NOMO-1 (cell line): ENCODE measurements around the gene FAM20A.
"Not testable (repeated sequence)": the region's sequence is repeated elsewhere in the genome, so short reads cannot be mapped to it uniquely, and the experiment has no call there.

ENCODE experiments used
- DNase-seq, 2 experiments: peaks; one replicate each; lab custom pipeline; 2025; ENCODE audit not compliant: unreplicated experiment in 2 of 2; lab: John Stamatoyannopoulos, UW

FAM20A gene

DNA sequence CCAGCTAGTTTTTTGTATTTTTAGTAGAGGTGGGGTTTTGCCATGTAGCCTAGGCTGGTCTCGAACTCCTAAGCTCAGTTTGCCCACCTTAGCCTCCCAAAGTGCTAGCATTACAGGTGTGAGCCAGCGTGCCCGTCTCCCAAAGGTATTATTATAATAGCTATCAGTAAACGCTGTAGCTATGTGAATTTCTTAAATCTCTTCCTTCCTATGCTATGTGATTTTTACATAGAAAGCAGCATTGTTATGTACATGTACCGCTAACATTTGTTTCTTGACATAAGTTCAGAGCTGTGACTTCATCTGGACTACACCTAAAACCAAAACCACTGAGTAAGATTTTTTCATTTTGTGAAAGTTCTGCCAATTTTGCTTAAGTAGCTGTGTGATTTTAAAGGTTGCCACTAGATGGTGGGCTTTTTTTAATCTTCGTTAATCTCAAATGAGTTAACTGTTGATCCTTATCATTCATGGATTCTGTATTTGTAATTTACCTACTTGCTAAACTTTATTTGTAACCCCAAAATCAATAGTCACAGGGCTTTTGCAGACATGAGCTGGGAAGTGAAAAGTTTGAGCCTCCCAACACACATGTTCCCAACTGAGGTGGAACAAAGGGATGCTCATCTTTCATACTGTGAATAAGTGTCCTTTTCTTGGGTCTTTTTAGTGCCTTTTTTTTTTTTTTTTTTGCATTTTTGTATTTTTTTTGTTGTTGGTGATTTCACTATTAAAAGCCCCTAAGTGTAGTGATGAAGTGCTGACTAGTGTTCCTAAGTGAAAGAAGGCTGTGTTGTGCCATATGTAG, 67.1 kb downstream of the FAM20A start:
- no peak for DNase-seq

DNA sequence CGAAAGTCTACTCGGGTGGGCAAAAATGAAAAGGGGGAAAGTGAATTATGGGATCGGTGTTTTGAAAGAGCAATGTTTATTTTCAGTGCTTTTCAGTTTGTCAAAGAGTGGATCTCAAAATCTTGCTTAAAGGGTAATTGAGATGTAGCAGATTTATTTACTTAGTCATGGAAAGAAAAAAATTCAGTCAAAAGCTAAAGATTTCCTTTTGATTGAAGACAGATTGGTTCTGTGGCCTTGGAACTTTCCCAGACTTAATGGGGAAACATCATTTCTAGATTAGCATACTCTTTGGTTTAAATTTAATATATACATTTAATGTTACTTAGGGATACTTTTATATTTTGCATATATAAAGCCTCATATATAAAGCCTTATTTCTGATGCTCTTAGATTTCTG, 68.3 kb downstream of the FAM20A start:
- no peak for DNase-seq

GRCh38 chr17:68531252-68531651, 69.9 kb downstream of the FAM20A start:
- DNase-seq = no peak

- no peak for DNase-seq
Observed at GRCh38 chr17:68527314-68527713, 73.9 kb downstream of the FAM20A start.

DNA sequence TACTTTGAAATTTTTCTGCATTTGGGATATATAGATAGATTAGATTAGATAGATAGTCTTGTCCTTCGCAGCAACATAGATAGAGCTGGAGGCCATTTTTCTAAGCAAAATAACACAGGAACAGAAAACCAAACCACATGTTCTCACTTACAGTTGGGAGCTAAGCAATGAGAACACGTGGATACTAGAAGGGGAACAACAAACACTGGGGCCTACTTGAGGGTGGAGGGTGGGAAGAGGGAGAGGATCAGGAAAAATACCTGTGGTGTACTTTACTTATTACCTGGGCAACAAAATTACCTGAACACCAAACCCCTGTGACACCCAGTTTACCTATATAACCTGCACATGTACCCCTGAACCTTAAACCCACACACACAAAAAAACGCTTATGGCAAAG, 74.6 kb downstream of the FAM20A start:
- no peak for DNase-seq

DNA sequence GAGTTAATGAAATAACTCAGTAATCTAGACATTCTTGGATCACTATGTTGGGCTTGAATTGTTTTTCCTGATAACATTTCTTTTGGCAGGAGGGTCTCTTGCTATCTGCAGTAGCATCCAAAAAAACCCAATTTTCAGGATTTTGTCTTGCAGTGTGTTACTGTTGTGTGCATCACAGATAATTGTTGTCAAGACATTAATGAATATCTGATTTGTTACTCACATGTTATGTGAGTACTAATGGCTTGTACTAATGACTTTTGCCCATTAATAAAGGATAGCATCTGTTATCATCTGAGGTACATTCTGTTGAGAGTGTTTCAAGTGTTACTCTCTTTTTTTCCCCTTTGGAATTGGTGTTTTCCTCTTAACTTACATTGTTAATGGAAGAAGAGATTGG, 78.9 kb downstream of the FAM20A start:
- DNase-seq = no peak

- DNase-seq = no peak
Observed at GRCh38 chr17:68519911-68520310, 81.3 kb downstream of the FAM20A start.

DNA sequence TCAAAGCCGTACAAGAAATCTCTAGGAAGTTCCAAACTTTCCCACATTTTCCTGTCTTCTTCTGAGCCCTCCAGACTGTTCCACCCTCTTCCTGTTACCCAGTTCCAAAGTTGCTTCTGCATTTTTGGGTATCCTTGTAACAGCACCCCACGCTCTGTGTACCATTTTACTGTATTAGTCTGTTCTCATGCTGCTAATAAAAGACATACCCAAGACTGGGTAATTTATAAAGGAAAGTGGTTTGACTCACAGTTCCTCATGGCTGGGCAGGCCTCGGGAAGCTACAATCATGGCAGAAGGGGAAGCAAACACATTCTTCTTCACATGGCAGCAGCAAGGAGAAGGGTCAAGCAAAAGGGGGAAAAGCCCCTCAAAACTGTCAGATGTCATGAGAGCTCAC, 82.1 kb downstream of the FAM20A start:
- not testable (repeated sequence) for DNase-seq

DNA sequence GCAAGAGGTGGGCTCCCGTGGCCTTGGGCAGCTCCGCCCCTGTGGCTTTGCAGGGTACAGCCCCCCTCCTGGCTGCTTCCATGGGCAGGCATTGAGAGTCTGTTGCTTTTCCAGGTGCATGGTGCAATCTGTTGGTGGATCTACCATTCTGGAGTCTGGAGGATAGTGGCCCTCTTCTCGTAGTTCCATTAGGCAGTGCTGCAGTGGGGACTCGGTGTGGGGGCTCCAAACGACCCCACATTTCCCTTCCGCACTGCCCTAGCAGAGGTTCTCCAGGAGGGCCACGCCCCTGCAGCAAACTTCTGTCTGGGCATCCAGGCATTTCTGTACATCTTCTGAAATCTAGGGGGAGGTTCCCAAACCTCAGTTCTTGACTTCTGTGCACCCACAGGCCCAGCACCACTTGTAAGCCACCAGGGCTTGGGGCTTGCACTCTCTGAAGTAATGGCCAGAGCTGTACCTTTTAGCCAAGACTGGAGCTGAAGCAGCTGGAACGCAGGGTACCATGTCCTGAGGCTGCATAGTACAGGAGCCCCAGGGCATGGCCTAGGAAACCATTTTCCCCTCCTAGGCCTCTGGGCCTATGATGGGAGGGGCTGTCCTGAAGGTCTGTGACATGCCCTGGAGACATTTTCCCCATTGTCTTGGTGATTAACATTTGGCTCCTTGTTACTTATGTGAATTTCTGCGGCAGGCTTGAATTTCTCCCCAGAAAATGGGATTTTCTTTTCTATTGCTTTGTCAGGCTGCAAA, 82.9 kb downstream of the FAM20A start:
- no peak for DNase-seq

DNA sequence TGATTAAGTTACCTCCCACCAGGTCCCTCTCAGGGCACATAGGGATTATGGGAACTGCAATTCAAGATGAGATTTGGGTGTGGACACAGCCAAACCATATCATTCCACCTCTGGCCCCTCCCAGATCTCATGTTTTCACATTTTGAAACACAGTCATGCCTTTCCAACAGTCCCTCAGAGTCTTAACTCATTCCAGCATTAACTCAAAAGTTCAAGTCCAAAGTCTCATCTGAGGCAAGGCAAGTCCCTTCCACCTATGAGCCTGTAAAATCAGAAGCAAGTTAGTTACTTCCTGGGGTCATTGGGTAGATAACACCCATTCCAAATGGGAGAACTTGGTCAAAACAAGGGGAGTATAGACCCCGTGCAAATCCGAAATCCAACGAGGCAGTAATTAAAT, 83.6 kb downstream of the FAM20A start:
- DNase-seq = not testable (repeated sequence)

DNA sequence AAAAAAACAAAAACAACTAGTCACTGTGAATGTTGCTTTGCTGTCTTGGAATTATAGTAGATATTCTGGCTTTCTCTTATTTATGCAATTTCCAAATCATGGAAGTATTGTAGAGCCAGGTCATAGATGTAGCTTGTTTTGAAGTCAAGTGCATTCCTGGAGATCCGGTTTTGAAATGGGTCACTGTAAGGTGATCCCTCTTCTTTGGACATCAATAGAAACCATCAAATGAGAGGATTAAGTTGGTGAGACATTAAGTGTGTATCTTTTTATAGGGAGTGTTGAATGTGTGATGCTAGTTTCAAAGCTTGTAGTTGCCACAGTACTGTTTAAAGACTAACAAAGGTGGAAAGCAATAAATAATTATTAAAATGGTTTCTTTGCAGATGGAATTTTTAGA, 84.4 kb downstream of the FAM20A start:
- no peak for DNase-seq

GRCh38 chr17:68514831-68515635, 86.1 kb downstream of the FAM20A start:
- no peak for DNase-seq

DNA sequence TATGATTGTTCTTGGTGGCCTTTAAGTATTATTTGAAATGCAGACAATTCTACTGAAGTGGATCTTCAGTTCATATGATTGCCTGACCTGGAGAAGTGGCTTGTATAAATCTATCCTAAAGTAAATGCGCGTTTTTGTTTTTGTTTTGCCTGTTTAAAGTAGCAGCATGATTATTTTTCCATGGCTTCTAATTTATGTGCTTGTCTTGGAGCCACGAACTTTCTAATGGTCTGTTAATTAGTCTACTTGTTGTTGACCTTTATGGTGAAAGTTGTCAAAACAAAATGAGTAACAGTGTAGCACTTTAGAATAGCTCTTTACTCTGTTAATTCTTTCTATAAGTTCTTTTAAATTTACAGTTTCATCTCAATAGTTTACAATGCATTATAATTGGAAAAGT, 87.2 kb downstream of the FAM20A start:
- no peak for DNase-seq

DNA sequence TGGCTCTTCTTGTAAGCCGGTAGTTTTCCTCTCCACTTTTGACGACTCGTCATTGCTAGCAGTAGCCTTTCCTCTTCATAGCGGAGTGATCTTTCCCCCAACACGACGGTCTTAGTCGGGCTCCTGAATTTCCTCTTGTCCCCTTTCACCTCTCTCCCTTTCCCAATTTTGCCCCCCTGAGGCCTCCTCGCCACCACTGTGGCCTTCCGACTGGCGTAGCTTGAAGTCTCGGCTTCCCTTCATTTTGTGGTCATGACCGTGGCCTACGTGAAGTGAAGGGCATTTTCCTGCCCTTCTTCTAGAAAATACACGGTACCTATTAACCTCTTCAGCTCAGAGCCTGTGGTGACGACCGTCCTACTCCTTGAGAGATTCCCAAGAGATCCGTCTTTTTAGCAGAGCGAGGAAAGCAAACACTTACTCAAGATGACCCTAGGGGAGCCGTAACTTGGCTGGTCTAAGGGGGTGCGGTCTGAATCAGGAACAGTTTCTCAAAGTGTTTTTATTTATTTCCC, 88.2 kb downstream of the FAM20A start:
- peak in 1 of 2 experiments; percentile 23 for DNase-seq

DNA sequence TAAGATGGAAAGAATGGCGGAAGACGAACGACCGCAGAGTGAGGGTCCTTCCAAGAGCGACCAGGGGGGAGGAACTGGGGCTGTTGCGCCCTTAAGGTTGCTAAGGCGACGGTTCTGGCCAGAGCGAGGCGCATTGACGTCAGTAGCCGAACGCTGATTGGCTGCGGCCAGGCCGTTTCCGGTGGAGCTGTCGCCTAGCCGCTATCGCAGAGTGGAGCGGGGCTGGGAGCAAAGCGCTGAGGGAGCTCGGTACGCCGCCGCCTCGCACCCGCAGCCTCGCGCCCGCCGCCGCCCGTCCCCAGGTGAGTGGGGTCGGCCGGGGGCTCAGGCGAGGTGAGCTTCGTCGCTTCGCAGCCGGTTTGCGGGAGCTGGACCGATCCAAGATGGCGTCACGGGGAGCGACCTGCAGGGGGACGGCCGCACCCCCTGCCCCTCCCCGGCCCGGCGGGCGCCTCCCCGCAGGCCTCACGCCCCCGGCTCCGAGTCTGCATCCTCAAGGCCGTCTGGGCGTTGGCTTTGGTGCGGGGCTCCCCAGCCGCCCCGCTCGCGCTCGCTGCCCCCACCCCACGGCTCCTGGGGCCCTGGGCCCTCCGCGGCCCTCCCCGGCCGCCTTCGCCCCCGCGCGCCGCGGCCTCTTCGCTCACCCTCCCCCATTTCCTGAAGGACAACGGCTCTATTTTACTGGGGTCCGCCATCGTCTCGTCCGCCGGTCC, 88.8 kb downstream of the FAM20A start, which contains the start of gene PRKAR1A:
Gene PRKAR1A (plus strand): TSS at position 184 of the 713 bp plus-strand sequence. CDS start 2,970 bp downstream, outside the sequence.
- peak; percentile 92 to 96 for DNase-seq

DNA sequence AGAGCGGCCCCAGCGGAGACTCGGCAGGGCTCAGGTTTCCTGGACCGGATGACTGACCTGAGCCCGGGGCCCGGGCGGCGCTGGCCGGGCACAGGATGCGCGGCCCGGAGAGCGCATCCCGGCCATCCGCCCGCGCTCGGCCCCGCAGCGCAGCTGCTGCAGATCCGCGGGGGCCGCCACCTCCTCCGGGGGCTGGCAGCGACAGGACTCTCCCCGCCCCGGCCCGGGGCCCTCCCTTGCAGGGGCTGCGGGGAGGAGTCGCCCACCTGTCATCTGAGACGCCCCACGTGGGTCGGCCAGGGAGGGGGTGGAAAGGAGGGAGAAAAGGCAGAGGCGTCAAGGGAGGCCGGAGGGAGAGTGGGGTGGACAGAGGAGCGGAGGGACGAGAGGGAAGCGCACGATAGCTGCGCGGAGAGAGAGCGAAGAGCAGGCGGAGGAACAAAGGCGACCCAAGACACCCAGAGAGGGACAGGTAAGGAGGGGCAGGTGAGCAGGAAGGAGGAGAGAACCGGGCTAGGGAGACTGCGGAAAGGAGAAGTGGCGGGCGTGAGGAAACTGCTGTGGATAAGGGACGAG, 89.4 kb downstream of the FAM20A start:
- DNase-seq = peak; percentile 39 to 48

DNA sequence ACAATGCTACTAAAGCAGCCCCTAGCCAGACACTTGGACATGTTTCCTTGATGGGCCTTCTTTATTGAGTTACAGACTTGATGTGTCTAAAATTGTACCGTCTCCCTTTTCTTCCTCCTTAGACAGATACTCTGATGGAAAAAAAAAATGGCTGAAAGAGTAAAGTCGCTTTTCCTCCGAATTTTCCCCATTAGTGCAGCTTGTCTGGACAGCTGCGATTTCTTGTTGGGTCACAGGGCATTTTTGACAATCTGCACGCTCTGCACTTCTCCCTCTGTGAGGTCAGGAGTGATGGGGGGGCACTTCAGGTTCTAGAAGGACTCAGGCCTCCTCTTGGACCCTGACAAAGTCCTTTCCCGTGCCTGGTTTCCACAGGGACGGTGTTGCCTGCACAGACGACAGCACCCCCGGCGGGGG, 89.9 kb downstream of the FAM20A start:
- DNase-seq = no peak

DNA sequence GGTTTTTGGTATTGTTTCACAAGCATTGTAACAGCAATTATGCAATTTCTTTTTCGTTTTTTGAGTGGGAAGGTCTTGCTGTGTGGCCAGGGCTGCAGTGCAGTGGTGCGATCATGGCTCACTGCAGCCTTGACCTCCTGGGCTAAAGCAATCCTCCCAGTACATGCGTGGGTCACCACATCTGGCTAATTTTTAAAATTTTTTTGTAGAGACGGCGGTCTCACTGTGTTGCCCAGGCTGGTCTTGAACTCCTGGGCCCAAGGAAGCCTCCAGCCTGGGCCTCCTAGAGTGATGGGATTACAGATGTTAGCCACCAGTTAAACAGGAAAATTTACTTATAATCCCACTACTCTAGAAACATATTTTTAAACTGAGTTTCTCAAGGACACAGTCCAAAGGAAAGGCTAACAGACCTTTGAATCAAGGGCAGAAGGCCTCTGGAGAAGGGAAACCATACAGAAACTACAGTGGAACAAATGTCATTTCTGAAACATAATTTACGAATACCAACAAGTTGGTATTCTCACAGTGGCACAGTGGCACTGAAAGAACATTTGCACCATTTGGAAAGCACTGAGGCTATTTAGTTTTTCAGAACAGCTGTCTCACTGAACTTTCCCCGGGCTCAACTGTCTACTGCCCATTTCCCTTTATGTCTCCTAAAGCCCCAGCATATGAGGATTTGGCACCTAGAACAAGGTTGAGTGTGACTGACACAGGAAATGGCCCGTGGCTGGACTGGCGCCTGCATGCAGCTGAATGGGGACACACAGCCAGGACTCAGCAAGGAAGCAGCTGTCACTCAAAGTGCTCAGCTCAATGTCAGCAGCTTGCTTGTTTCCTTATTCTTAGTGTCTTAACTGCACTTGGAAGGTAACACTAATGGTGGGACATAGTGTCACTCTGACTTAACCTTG, 91.8 kb downstream of the FAM20A start:
- peak; percentile 49 to 51 for DNase-seq

- no peak for DNase-seq
Observed at GRCh38 chr17:68507576-68507975, 93.6 kb downstream of the FAM20A start.
